GM19023 (cell line): Measurements from ENCODE around the gene CANX.

Experiments
- ATAC-seq: cut with Tn5 transposase; IDR thresholded peaks from one replicate; pipeline ENCODE4 v1.9.1; 2021; ENCODE audit warnings: mild to moderate bottlenecking, moderate library complexity; ENCODE audit not compliant: unreplicated experiment

The CANX gene

GRCh38 chr5:179773686-179774040 lies 74.9 kb downstream of the CANX start:
- ATAC-seq, result no peak

GRCh38 chr5:179774442-179774841 lies 75.7 kb downstream of the CANX start:
- ATAC-seq, result no peak

- no peak for ATAC-seq
Observed at GRCh38 chr5:179776411-179776938, 77.7 kb downstream of the CANX start.

GRCh38 chr5:179777456-179777855 lies 78.7 kb downstream of the CANX start:
- ATAC-seq, result no peak

GRCh38 chr5:179777909-179778308 lies 79.1 kb downstream of the CANX start:
- no peak for ATAC-seq

- no peak for ATAC-seq
Observed at GRCh38 chr5:179778591-179778990, 79.8 kb downstream of the CANX start.

- no peak for ATAC-seq
Observed at GRCh38 chr5:179779826-179780225, 81.1 kb downstream of the CANX start.

- ATAC-seq, result no peak
Observed at GRCh38 chr5:179780362-179780761, 81.6 kb downstream of the CANX start.
